SJCRH30 (cell line): Measurements from ENCODE around the gene ADAD2. TPM values are rescaled to one million over a fixed set of nuclear protein-coding genes. Genes with fewer than 3 reads are reported as not detected.

Source experiments
- DNase-seq, 2 experiments: peaks; one replicate each; pipeline ENCODE4 v3.0.0-alpha.2; 2015 to 2020
- H3K27ac ChIP-seq: fragments of 250-450 bp; sonication (Bioruptor Pico); 2 replicates; pipeline ENCODE4 v1.5.1; 2020; ENCODE audit warnings: mild to moderate bottlenecking, moderate library complexity
- H3K27me3 ChIP-seq: fragments of 250-450 bp; sonication (Bioruptor Pico); 2 replicates; pipeline ENCODE4 v1.5.1; 2020; ENCODE audit warnings: mild to moderate bottlenecking, moderate library complexity
- H3K36me3 ChIP-seq: fragments of 250-450 bp; sonication (Bioruptor Pico); 2 replicates; pipeline ENCODE4 v1.5.1; 2020; ENCODE audit warnings: mild to moderate bottlenecking, moderate library complexity
- H3K4me1 ChIP-seq: fragments of 250-450 bp; sonication (Bioruptor Pico); 2 replicates; pipeline ENCODE4 v1.5.1; 2020; ENCODE audit warnings: mild to moderate bottlenecking, moderate library complexity
- H3K4me3 ChIP-seq: fragments of 250-450 bp; sonication (Bioruptor Pico); 2 replicates; pipeline ENCODE4 v1.5.1; 2020; ENCODE audit warnings: mild to moderate bottlenecking, moderate library complexity
- H3K9me3 ChIP-seq: fragments of 250-450 bp; sonication (Bioruptor Pico); replicated peaks from 2 replicates; pipeline ENCODE4 v1.5.1; 2020; ENCODE audit warnings: mild to moderate bottlenecking, moderate library complexity
- total RNA-seq: library from RNA; depleted of rRNA; stranded (reverse); fragments of >200 nt; shearing (Covaris generic); gene quantifications from 2 replicates; pipeline ENCODE4 v1.2.3, GENCODE V29; 2014; rRNA removed

Gene ADAD2
- total RNA-seq: 0.22 and 0.71 TPM in 2 replicates

DNA sequence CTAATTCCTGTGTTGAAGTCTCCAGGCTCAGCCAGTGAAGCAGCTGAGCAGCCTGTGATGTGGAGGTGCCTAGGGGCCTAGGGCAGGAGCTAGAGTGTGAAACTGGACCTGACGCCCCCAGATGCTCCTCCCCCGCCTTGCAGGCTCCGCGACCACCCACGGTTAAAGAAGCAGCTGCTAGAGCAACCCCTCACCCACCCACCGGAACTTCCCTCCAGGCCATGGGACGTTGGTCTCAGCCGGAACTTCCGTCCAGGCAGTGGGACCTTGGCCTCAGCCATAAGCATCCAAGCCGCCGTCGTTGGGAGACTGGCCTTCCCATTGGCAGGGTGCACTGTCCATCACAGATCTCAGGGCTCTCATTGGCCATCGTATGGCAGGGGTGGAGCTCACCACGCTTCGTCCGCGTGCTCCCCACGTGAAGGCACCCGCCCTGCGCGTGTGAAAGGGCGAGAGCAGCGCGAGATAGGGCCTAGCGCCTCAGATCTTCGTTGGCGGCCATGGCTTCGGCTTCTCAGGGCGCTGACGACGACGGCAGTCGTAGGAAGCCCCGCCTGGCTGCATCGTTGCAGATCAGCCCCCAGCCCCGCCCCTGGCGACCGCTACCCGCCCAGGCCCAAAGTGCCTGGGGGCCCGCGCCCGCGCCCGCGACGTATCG, at the start of gene ADAD2:
Gene ADAD2, plus strand, starts transcription at position 427 of the 658 bp plus-strand sequence. Its CDS starts 74 bp downstream, at position 501.
- no peak within 1 kb of the TSS for H3K4me3 ChIP-seq
- peak; percentile 58 to 68 for DNase-seq
- peaks cover 3% of the 10 kb centered on the region; the same call in 1 of the 2 replicates for H3K4me1 ChIP-seq
- H3K36me3 ChIP-seq: no peaks in the 10 kb centered on the region
- H3K9me3 ChIP-seq: no peaks in the 10 kb centered on the region
- no peaks in the 10 kb centered on the region for H3K27me3 ChIP-seq
- H3K27ac ChIP-seq: no peak within 1 kb of the TSS

DNA sequence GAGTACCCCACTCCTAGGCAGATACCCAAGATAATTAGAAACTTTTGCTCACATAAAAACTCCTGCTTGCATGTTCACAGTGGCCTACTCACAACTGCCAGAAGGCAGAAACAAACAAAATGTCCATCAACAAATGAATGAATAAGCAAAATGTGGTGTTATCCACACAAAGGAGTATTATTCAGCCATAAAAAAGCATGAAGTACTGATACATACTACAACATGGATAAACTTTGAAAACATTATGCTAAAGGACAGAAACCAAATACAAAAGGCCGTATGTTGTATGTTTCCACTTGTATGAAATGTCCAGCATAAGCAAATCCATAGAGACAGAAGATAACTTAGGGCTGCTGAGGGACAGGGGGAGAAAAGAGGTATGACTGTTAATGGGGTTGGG, 47.9 kb upstream of the ADAD2 start:
- H3K4me3 ChIP-seq: no peak overlapping the region
- no peaks in the 10 kb centered on the region for H3K27me3 ChIP-seq
- no peaks in the 10 kb centered on the region for H3K36me3 ChIP-seq
- no peak overlapping the region for H3K27ac ChIP-seq
- H3K4me1 ChIP-seq: peaks cover 9% of the 10 kb centered on the region; the same call in 1 of the 2 replicates
- DNase-seq: no peak
- no peaks in the 10 kb centered on the region for H3K9me3 ChIP-seq

DNA sequence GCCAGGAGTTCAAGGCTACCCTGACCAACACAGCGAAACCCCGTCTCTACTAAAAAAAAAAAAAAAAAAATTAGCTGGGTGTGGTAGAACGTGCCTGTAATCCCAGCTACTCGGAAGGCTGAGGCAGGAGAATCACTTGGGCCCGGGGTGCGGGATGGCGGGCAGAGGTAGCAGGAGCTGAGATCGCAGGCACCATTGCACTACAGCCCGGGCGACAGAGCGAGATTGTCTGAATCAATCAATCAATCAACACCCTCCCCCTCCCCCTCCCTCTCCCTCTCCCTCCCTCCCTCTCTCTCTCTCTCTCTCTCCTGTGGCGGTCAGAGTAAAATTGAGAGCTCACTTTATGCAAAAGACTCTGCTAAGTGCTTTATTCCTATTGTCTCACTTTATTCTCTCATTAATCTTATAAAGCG, 47.2 kb upstream of the ADAD2 start:
- Histone ChIP-seq H3K4me3 (peak overlapping the region; percentile 66), H3K9me3 (no peaks in the 10 kb centered on the region), H3K27me3 (no peaks in the 10 kb centered on the region), H3K36me3 (no peaks in the 10 kb centered on the region), H3K4me1 (peaks cover 7% of the 10 kb centered on the region; the same call in 1 of the 2 replicates), H3K27ac (no peak overlapping the region)
- no peak for DNase-seq

DNA sequence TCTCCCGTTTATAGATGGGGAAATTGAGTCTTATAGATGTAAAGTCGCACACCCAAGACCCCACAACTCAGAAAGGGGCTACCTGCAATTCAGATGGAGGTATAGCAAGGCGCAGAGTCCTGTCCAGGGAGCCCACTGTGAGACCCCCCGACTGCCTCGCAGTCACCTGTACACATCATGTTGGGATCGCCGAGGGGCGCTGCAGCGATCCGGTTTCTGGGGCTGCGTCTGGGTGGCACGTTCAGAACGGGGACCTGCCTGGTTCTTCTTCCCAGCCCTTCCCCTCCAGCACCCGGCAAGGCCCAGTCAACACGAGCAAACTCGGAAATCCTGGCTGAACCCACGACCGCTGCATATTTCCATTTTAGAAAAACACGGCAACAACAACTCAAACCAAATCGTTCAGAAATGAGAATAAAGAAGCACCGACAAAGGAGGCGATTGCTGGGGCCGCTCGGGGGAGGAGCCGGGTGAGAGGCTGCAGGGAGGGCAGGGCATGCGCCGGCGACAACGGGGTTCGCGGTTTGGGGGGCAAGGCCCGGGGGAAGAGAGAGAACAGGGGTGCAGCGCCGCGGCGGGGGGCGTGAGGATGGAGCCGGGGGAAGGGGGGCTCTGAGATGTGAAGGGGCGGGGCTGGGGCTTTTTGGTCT, 46.6 kb upstream of the ADAD2 start:
- DNase-seq: peak; percentile 11
- Histone ChIP-seq H3K27me3 (no peaks in the 10 kb centered on the region), H3K27ac (no peak overlapping the region; the same call in 1 of the 2 replicates), H3K4me1 (peaks cover 3% of the 10 kb centered on the region; the same call in 1 of the 2 replicates), H3K9me3 (no peaks in the 10 kb centered on the region), H3K4me3 (peak overlapping the region; percentile 66), H3K36me3 (no peaks in the 10 kb centered on the region)

DNA sequence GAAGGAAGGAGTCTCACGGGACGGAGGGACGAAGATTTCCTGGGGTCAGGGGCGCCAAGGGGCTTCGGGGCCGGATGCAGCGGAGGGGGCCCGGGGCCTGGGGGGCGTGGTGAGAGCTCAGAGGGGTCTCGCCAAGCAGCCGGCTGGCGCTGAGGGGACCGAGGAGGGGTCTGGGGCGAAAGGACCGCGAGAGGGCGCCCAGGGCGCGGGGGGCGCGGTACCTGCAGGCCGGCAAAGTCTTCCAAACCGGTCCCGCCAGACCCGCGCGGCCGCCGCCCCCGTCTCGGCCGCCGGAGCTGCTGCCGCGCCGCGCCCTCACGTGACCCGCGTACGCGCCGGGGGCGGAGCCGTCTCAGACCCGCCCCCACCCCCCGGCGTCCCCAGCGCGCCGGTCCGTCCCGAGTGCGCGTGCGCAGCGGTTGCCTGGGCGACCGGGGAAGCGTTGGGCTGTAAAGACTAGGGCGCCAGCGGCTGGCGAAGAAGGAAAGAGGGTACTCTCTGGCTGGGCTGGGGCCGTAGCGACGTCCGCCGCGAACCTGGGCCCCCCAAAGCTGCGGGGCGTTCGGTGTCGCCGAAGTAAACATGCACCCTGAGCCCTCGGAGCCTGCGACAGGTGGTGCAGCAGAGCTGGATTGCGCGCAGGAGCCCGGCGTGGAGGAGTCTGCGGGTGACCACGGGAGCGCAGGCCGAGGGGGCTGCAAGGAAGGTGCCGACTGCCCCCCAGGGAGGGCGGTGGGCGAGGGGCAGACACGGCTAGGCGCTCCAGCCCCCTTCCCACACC, 45.9 kb upstream of the ADAD2 start, which contains the start of the genes DNAAF1 and HSDL1:
Gene DNAAF1, plus strand, starts transcription at position 450 of the 781 bp plus-strand sequence. Its CDS starts 133 bp downstream, at position 583.
Gene HSDL1, minus strand, starts transcription at position 319 of the 781 bp plus-strand sequence. CDS start 13,856 bp downstream, outside the sequence.
- Histone ChIP-seq H3K4me1 (no peaks in the 10 kb centered on the region), H3K36me3 (no peaks in the 10 kb centered on the region), H3K27me3 (no peaks in the 10 kb centered on the region), H3K27ac (no peak within 1 kb of the TSS; the same call in 1 of the 2 replicates), H3K4me3 (peak within 1 kb of the TSS; percentile 66), H3K9me3 (no peaks in the 10 kb centered on the region)
- peak; percentile 68 to 83 for DNase-seq

DNA sequence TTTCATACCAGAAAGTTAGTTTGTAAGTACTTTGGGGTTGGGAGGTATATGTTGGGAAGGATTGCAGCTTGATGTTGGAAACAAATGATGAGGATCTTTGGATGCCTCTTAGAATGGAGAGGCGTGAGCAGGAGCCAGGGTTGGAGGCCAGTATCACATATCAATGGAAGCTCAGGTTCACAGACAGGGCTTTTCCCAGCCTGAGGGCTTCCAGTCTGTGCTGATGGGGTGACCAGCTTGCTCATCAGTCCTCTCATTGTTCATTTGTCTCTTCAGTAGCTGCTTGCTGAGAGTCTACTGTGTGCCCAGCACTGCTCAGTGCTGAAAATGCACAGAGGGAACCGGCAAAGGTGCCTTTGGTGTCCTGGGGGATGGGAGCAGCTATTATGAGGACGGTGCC, 40.0 kb upstream of the ADAD2 start:
- Histone ChIP-seq H3K36me3 (no peaks in the 10 kb centered on the region), H3K27me3 (no peaks in the 10 kb centered on the region), H3K9me3 (no peaks in the 10 kb centered on the region), H3K4me1 (no peaks in the 10 kb centered on the region), H3K27ac (no peak overlapping the region), H3K4me3 (no peak overlapping the region)
- no peak for DNase-seq

DNA sequence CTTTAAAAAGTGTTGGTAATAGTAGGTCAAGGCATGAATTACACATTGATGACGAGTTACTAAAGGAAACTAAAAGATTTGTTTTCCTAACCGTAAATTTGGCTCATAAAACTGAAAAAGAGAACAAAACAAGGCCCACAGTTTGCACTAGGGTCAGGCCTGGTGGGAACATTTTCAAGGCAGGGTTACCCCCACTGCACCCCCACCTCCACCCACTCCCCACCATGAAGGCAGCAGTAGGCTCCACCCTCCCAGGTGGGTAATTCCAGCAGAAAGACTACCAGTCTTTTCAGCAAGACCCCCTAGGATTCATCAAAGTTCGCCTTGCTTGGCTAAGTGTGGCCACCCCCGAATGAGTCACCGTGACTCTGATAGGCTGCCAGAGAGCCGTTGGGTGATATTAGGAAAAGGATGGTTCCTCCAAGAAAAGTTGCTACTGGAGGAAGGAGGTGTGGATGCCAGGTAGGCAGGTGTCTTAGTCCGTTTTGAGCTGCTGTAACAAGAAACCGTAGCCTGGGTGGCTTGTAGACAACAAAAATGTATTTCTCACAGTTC, 37.2 kb upstream of the ADAD2 start:
- no peak for DNase-seq
- H3K4me1 ChIP-seq: no peaks in the 10 kb centered on the region
- no peaks in the 10 kb centered on the region for H3K36me3 ChIP-seq
- no peaks in the 10 kb centered on the region for H3K27me3 ChIP-seq
- no peaks in the 10 kb centered on the region for H3K9me3 ChIP-seq
- H3K27ac ChIP-seq: no peak overlapping the region
- H3K4me3 ChIP-seq: no peak overlapping the region

DNA sequence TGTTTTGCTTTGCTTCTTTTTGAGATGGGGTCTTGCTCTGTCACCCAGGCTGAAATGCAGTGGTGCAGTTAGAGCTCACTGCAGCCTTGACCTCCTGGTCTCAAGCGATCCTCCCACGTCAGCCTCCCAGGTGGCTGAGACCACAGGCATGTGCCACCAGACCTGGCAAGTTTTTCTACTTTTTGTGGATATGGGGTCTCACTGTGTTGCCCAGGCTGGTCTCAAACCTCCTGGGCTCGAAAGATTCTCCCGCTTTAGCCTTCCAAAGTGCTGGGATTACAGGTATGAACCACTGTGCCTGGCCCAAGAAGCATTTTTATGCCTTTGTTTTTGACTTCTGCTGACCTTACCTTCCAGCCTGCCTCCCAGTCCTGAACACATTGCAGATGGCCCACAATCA, 35.7 kb upstream of the ADAD2 start:
- H3K4me1 ChIP-seq: no peaks in the 10 kb centered on the region
- no peaks in the 10 kb centered on the region for H3K9me3 ChIP-seq
- H3K27ac ChIP-seq: no peak overlapping the region
- no peaks in the 10 kb centered on the region for H3K36me3 ChIP-seq
- no peak for DNase-seq
- no peak overlapping the region for H3K4me3 ChIP-seq
- peaks cover 3% of the 10 kb centered on the region; the same call in 1 of the 2 replicates for H3K27me3 ChIP-seq

DNA sequence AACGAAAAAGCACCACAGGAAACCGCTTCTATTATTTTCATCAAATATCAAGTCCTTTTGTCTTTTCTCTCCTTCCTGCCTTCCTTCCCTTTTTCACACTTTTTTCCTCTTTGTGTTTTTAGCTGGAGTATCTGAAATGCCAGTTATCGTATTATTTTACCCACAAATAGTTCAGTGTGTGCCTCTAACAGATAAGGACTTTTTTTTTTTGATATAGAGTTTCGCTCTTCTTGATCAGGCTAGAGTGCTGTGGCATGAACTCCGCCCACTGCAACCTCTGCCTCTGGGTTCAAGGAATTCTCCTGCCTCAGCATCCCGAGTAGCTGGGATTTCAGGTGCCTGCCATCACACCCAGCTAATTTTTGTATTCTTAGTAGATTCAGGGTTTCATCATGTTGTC, 35.2 kb upstream of the ADAD2 start:
- no peaks in the 10 kb centered on the region for H3K9me3 ChIP-seq
- no peak overlapping the region for H3K4me3 ChIP-seq
- DNase-seq: no peak
- H3K27me3 ChIP-seq: peaks cover 3% of the 10 kb centered on the region; the same call in 1 of the 2 replicates
- no peaks in the 10 kb centered on the region for H3K4me1 ChIP-seq
- H3K27ac ChIP-seq: no peak overlapping the region
- no peaks in the 10 kb centered on the region for H3K36me3 ChIP-seq

DNA sequence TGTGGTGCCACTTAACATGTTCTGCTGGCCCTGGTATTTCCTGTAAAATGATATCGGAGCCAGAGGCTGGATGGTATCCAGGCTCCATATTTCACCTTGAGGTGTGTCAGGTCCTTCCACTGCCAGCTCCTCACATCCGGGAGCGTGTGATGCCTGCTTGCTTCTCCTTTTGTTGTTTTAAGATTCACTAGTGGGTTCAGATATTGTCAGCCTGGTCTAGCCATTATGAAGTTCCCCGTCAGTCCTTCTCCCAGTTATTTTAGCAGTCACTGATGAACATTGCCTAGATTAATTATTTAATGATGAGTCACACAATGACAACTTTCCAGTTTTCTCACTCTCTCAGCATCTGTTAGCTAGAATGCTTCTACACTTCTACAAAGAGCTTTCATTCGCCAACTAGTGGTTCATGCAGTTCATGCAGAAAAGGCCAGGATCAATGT, 34.6 kb upstream of the ADAD2 start:
- Histone ChIP-seq H3K36me3 (no peaks in the 10 kb centered on the region), H3K27me3 (peaks cover 3% of the 10 kb centered on the region; the same call in 1 of the 2 replicates), H3K27ac (no peak overlapping the region), H3K4me1 (no peaks in the 10 kb centered on the region), H3K4me3 (no peak overlapping the region), H3K9me3 (no peaks in the 10 kb centered on the region)
- DNase-seq: no peak

DNA sequence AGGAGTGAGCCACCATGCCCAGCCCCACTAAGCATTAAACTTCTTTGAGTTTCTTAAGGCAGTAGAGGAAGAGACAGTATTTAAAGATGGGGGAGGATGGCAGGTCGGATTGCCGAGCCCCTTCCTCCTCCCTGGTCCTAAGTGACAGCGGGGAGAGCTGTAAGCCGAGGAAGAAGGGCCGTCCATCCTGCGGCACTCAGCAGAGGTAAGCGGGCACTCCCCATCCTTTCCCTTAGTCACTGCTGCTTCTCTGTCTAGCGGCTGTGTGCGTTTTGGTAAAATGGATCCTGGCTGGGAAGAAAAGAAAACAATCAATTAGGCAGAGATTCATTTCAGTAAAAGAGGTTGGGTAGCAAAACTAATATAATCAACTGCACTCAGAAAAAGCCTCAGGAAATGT, 31.9 kb upstream of the ADAD2 start:
- Histone ChIP-seq H3K4me3 (no peak overlapping the region), H3K27ac (no peak overlapping the region), H3K36me3 (no peaks in the 10 kb centered on the region), H3K27me3 (peaks cover 3% of the 10 kb centered on the region; the same call in 1 of the 2 replicates), H3K4me1 (no peaks in the 10 kb centered on the region), H3K9me3 (no peaks in the 10 kb centered on the region)
- DNase-seq: no peak

DNA sequence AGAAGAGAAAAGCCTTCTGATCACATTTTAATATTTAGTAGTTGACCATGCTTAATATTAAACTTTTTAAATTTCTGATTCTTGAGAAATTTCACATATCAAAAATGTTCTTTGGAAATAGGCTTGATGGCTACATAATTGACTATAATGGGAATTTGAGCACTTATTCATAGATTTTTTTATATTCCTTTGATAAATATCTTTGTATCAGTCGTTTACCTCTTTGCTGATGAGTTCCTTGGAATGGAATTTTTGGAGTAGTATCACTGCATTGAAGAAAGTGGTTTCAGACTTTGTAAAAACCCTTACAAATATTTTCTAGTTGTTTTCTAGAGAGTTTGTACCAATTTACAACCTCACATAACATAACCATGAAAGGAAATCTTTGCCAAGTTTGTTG, 31.2 kb upstream of the ADAD2 start:
- H3K4me1 ChIP-seq: no peaks in the 10 kb centered on the region
- H3K27ac ChIP-seq: no peak overlapping the region
- H3K4me3 ChIP-seq: no peak overlapping the region
- H3K27me3 ChIP-seq: peaks cover 3% of the 10 kb centered on the region; the same call in 1 of the 2 replicates
- no peak for DNase-seq
- H3K36me3 ChIP-seq: no peaks in the 10 kb centered on the region
- H3K9me3 ChIP-seq: no peaks in the 10 kb centered on the region

DNA sequence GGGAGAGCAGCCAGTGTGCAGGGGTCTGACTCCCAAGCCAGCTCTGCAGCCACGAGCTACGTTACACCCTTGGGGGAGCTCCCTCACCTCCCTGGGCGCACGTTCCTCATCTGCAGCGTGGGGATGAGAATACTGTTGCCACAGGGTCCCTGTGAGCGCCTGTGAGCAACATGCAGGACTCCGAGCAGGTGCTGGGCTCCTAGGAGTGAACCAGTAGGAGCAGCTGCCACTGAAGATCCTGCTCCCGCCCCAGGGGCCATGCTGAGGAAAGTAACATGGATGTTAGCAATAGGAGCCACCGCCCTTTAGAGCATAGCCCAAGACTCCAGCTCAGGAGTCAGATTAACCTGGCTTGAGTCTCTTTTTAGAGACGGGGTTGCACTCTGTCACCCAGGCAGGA, 29.9 kb upstream of the ADAD2 start:
- peak; percentile 50 to 57 for DNase-seq
- Histone ChIP-seq H3K27me3 (peaks cover 3% of the 10 kb centered on the region; the same call in 1 of the 2 replicates), H3K36me3 (no peaks in the 10 kb centered on the region)

DNA sequence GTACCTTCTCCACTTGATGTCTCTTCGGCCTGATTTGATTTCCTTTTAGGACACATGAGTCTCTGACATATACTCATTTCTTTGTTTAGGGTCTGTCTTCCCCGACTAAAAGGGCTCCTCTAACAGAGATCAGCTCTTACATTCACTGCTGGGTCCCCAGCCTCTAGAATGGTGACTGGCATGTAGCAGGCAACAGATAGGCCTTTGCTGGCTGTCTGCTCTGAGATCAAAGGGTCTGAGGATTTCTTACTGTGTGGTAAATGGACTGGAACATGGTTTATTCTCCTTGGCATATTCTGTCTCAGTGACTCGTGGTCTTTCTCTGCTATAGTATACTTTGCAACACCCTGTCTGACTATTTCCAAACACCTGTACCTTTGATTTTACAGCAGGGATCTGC, 29.2 kb upstream of the ADAD2 start:
- Histone ChIP-seq H3K27me3 (peaks cover 3% of the 10 kb centered on the region; the same call in 1 of the 2 replicates), H3K9me3 (no peaks in the 10 kb centered on the region), H3K36me3 (no peaks in the 10 kb centered on the region), H3K27ac (no peak overlapping the region), H3K4me1 (no peaks in the 10 kb centered on the region), H3K4me3 (no peak overlapping the region)
- DNase-seq: no peak

More for the DNA sequence above, 29.9 kb upstream of the ADAD2 start:
- Histone ChIP-seq H3K9me3 (no peaks in the 10 kb centered on the region), H3K4me1 (no peaks in the 10 kb centered on the region), H3K4me3 (no peak overlapping the region), H3K27ac (no peak overlapping the region)
